Calu3 (cell line): ENCODE data around the gene SMG9. TPM values are rescaled to one million over a fixed set of nuclear protein-coding genes. Genes with fewer than 3 reads are reported as not detected.

Experiments
- BruUV-seq: library from RNA; stranded (reverse); fragments of 400-500 nt; replicated peaks from 2 replicates; lab custom pipeline; 2021; lab: Mats Ljungman, UMichigan
- CTCF ChIA-PET: fragments of 300-600 bp; sonication (Branson Sonifier 250); formaldehyde crosslinking; loops from one replicate; lab custom pipeline; 2022; ENCODE audit warnings: antibody characterized with exemption; lab: Charles Lee
- DNase-seq: peaks from one replicate; pipeline ENCODE4 v3.0.0; 2022
- H3K27ac Mint-ChIP-seq: one replicate; pipeline ENCODE4 v1.8.0; 2022; ENCODE audit warnings: mixed read lengths; ENCODE audit not compliant: unreplicated experiment
- H3K27me3 Mint-ChIP-seq: one replicate; pipeline ENCODE4 v1.8.0; 2022; ENCODE audit warnings: mixed read lengths; ENCODE audit not compliant: unreplicated experiment
- H3K36me3 Mint-ChIP-seq: one replicate; pipeline ENCODE4 v1.8.0; 2022; ENCODE audit warnings: mild to moderate bottlenecking, moderate library complexity, mixed read lengths; ENCODE audit not compliant: insufficient read depth, unreplicated experiment
- H3K4me1 Mint-ChIP-seq: one replicate; pipeline ENCODE4 v1.8.0; 2022; ENCODE audit warnings: mild to moderate bottlenecking, low read depth, mixed read lengths; ENCODE audit not compliant: unreplicated experiment
- H3K4me3 Mint-ChIP-seq: one replicate; pipeline ENCODE4 v1.8.0; 2022; ENCODE audit warnings: mild to moderate bottlenecking, low read depth, moderate library complexity, mixed read lengths; ENCODE audit not compliant: unreplicated experiment
- H3K9me3 Mint-ChIP-seq: one replicate; pipeline ENCODE4 v1.8.0; 2022; ENCODE audit warnings: low read depth, mixed read lengths; ENCODE audit not compliant: unreplicated experiment
- intact Hi-C: fragments of 100-400 bp; cut with micrococcal nuclease; formaldehyde crosslinking; loops from one replicate; pipeline ENCODE4 v1.10.0; 2022; ENCODE audit not compliant: unreplicated experiment
- total RNA-seq: library from RNA; stranded (reverse); gene quantifications from 2 replicates; pipeline ENCODE4 v1.2.3, GENCODE V29; 2022
- TF ChIP-seq, protein P1 (sequence below): fragments of 200-600 bp; IDR thresholded peaks from one replicate; pipeline ENCODE4 v1.8.0; 2022; ENCODE audit warnings: antibody characterized with exemption; ENCODE audit not compliant: unreplicated experiment

SMG9 gene
- total RNA-seq, 1 experiment from 2014 or later = 85.5 TPM

DNA sequence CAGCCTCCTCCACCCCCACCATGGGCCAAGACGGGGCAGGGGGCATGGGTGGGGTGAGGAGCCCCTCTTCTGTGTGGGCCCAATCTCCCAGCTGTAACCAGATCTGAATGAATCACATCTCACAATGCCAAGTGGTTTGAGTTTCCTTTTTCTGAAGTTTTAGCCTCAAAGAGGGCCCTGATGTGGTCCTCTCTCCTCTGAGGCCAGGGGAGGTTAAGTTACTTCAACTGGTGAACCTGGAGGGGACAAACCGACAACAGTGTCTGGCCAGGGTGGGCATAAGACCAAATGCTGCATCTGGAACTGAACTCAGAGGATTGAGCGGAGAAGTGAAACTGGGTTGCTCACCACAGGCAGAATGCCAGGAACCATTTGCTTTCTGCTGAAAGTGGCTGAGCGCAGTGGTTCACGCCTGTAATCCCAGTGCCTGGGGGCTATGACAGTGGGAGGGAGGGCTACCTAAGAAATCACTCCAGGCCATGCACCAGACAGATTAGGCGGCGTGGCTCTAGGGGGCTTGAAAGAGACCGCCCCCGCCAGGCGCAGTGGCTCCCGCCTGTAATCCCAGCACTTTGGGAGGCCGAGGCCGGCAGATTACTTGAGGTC is 54.3 kb downstream of the SMG9 start:
- CTCF ChIA-PET = interaction anchor here (0.7 kb wide), 1 partner anchor 32 kb away, joined by 3 read pairs; no protein-coding TSS in a partner anchor
- intact Hi-C loops = loop anchor here (2.0 kb wide), 1 partner anchor 32 kb away; no protein-coding TSS in a partner anchor
- TF ChIP-seq, protein P1, sequence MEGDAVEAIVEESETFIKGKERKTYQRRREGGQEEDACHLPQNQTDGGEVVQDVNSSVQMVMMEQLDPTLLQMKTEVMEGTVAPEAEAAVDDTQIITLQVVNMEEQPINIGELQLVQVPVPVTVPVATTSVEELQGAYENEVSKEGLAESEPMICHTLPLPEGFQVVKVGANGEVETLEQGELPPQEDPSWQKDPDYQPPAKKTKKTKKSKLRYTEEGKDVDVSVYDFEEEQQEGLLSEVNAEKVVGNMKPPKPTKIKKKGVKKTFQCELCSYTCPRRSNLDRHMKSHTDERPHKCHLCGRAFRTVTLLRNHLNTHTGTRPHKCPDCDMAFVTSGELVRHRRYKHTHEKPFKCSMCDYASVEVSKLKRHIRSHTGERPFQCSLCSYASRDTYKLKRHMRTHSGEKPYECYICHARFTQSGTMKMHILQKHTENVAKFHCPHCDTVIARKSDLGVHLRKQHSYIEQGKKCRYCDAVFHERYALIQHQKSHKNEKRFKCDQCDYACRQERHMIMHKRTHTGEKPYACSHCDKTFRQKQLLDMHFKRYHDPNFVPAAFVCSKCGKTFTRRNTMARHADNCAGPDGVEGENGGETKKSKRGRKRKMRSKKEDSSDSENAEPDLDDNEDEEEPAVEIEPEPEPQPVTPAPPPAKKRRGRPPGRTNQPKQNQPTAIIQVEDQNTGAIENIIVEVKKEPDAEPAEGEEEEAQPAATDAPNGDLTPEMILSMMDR = no peak
- Mint-ChIP-seq H3K4me1 (peaks cover 51% of the 10 kb centered on the region), H3K4me3 (peak overlapping the region; percentile 65), H3K27ac (peak overlapping the region; percentile 94), H3K27me3 (no peaks in the 10 kb centered on the region), H3K36me3 (peaks cover 19% of the 10 kb centered on the region), H3K9me3 (no peaks in the 10 kb centered on the region)
- DNase-seq = no peak
- BruUV-seq = no TSS peak

GRCh38 chr19:43699506-43700394 is 55.0 kb downstream of the SMG9 start:
- no peaks in the 10 kb centered on the region for H3K9me3 Mint-ChIP-seq
- H3K4me3 Mint-ChIP-seq = peak overlapping the region; percentile 65
- H3K27ac Mint-ChIP-seq = peak overlapping the region; percentile 94
- H3K4me1 Mint-ChIP-seq = peaks cover 47% of the 10 kb centered on the region
- TF ChIP-seq, protein P1 = no peak
- peaks cover 19% of the 10 kb centered on the region for H3K36me3 Mint-ChIP-seq
- no peak for DNase-seq
- CTCF ChIA-PET = interaction anchor here (1.0 kb wide), 1 partner anchor 22 kb away, joined by 3 read pairs; no protein-coding TSS in a partner anchor
- no TSS peak for BruUV-seq
- intact Hi-C loops = loop anchor here (2.0 kb wide), 1 partner anchor 31 kb away; no protein-coding TSS in a partner anchor
- no peaks in the 10 kb centered on the region for H3K27me3 Mint-ChIP-seq

DNA sequence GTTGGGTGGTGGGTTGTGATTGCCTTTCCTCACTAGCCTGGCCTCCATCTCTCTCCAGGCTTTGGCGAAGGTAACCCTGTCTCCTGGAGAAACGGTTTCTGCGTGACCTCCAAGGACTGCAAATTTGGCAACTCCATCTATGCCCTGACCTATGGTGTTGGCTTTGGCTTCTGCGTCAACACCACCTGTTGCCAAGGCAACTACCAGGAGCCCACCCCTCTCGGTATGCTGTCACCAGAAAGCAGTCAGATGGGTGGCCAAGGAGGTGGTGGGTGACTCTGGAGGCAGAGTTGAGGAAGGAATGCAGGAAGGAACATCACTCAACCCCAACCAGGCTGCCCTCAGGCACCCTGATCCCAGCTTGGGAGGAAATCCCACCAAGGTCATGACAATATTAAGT is 57.5 kb downstream of the SMG9 start:
- Mint-ChIP-seq H3K4me3 (no peak overlapping the region), H3K4me1 (peaks cover 31% of the 10 kb centered on the region), H3K36me3 (peaks cover 19% of the 10 kb centered on the region), H3K9me3 (peaks cover 3% of the 10 kb centered on the region), H3K27me3 (no peaks in the 10 kb centered on the region), H3K27ac (no peak overlapping the region)
- CTCF ChIA-PET = interaction anchor here (1.5 kb wide), 1 partner anchor 10 kb away, joined by 3 read pairs; no protein-coding TSS in a partner anchor
- DNase-seq = no peak
- BruUV-seq = no TSS peak
- TF ChIP-seq, protein P1 = no peak
- intact Hi-C loops = no loop called here

DNA sequence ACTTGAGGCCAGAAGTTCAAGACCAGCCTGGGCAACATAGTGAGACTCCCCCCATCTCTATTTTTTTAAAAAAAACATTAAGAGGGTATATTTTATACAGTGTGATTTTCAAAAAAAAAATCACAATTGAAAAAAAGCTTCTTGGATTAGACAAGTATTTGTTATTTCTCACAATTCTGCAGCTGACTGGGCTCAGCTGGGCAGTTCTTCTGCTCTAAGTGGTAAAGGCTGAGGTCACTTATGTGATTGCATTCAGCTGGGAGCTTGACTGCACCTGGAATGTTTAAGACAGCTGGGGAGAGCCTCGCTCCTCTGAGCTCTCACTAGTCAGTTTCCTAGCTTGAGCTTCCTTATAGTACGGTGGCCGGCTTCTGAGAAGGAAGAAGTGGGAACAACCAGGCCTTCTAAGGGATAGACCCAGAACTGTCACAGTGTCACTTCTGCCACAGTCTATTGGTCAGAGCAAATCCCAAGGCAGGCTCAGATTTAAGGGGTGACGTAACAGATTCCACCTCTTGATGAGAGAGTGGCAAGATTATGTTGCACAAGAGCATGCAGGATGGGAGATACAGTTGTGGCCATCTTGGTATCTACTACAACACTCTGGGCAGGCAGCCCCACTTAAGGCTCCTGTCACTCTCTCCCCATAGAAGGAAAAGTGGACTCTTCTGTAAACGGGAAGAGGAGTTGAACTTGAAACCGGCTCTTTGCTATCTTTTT is 58.6 kb downstream of the SMG9 start:
- Mint-ChIP-seq H3K9me3 (peaks cover 4% of the 10 kb centered on the region), H3K27me3 (no peaks in the 10 kb centered on the region), H3K27ac (no peak overlapping the region), H3K4me3 (no peak overlapping the region), H3K4me1 (peaks cover 23% of the 10 kb centered on the region), H3K36me3 (peaks cover 13% of the 10 kb centered on the region)
- CTCF ChIA-PET = interaction anchor here (0.7 kb wide), 1 partner anchor 8 kb away, joined by 3 read pairs; no protein-coding TSS in a partner anchor
- BruUV-seq = no TSS peak
- DNase-seq = no peak
- TF ChIP-seq, protein P1 = no peak
- intact Hi-C loops = no loop called here
